Type B pancreatic cell (in vitro differentiated cells): ENCODE measurements around the gene GJB2. TPM values are rescaled to one million over a fixed set of nuclear protein-coding genes. Genes with fewer than 3 reads are reported as not detected.

Source experiments
- DNase-seq: peaks from one replicate; pipeline ENCODE4 v3.0.0; 2021; ENCODE audit warnings: mixed read lengths; ENCODE audit not compliant: unreplicated experiment; ENCODE audit errors: extremely low spot score
- H3K27ac Mint-ChIP-seq: 2 replicates; pipeline ENCODE4 v1.8.0; 2021; ENCODE audit warnings: mild to moderate bottlenecking, mixed read lengths
- H3K27me3 Mint-ChIP-seq: 2 replicates; pipeline ENCODE4 v1.8.0; 2021; ENCODE audit warnings: mixed read lengths
- H3K36me3 Mint-ChIP-seq: 2 replicates; pipeline ENCODE4 v1.8.0; 2021; ENCODE audit warnings: mixed read lengths
- H3K4me1 Mint-ChIP-seq: one replicate; pipeline ENCODE4 v1.8.0; 2021; ENCODE audit warnings: mixed read lengths; ENCODE audit not compliant: unreplicated experiment
- H3K4me3 Mint-ChIP-seq: 2 replicates; pipeline ENCODE4 v1.8.0; 2021; ENCODE audit warnings: mild to moderate bottlenecking, mixed read lengths
- H3K9me3 Mint-ChIP-seq: 2 replicates; pipeline ENCODE4 v1.8.0; 2021; ENCODE audit warnings: mixed read lengths
- CTCF ChIP-seq: fragments of 200-600 bp; sonication (generic); conservative IDR thresholded peaks from 2 replicates; pipeline ENCODE4 v1.5.0; 2021; ENCODE audit warnings: antibody characterized with exemption, mild to moderate bottlenecking
- total RNA-seq: library from RNA; stranded (reverse); gene quantifications from 2 replicates; pipeline ENCODE4 v1.2.1, GENCODE V29; 2021; ENCODE audit warnings: low replicate concordance

Gene GJB2
- total RNA-seq, 1 donor from 2014 or later: 14.3 TPM

- Mint-ChIP-seq H3K9me3 (no peaks in the 10 kb centered on the region), H3K4me1 (peaks cover 10% of the 10 kb centered on the region), H3K4me3 (no peak overlapping the region), H3K36me3 (no peaks in the 10 kb centered on the region), H3K27me3 (peaks cover 37% of the 10 kb centered on the region), H3K27ac (no peak overlapping the region)
- TF ChIP-seq CTCF: no peak
- DNase-seq: peak; percentile 58
These were observed 46.4 kb downstream of the GJB2 start for GRCh38 chr13:20146381-20146780.

- Mint-ChIP-seq H3K9me3 (no peaks in the 10 kb centered on the region), H3K4me1 (peaks cover 11% of the 10 kb centered on the region), H3K27me3 (peaks cover 42% of the 10 kb centered on the region), H3K27ac (no peak overlapping the region), H3K4me3 (no peak overlapping the region), H3K36me3 (no peaks in the 10 kb centered on the region)
- peak; percentile 36 for DNase-seq
- TF ChIP-seq CTCF: no peak
These were observed 47.2 kb downstream of the GJB2 start for GRCh38 chr13:20145521-20145920.

GRCh38 chr13:20144141-20144850 is 48.4 kb downstream of the GJB2 start:
- Mint-ChIP-seq H3K27me3 (peaks cover 34% of the 10 kb centered on the region), H3K27ac (no peak overlapping the region), H3K9me3 (no peaks in the 10 kb centered on the region), H3K4me1 (peaks cover 11% of the 10 kb centered on the region), H3K4me3 (no peak overlapping the region), H3K36me3 (no peaks in the 10 kb centered on the region)
- no peak for TF ChIP-seq CTCF
- DNase-seq: peak; percentile 43

GRCh38 chr13:20142927-20143480 is 49.7 kb downstream of the GJB2 start:
- Mint-ChIP-seq H3K4me1 (peaks cover 11% of the 10 kb centered on the region), H3K27me3 (peaks cover 36% of the 10 kb centered on the region), H3K27ac (no peak overlapping the region), H3K36me3 (no peaks in the 10 kb centered on the region), H3K4me3 (no peak overlapping the region), H3K9me3 (no peaks in the 10 kb centered on the region)
- TF ChIP-seq CTCF: no peak
- DNase-seq: peak; percentile 52

GRCh38 chr13:20142023-20142926 is 50.5 kb downstream of the GJB2 start:
- Mint-ChIP-seq H3K36me3 (no peaks in the 10 kb centered on the region), H3K27ac (no peak overlapping the region), H3K4me3 (no peak overlapping the region), H3K9me3 (no peaks in the 10 kb centered on the region), H3K27me3 (peaks cover 39% of the 10 kb centered on the region), H3K4me1 (peaks cover 10% of the 10 kb centered on the region)
- TF ChIP-seq CTCF: no peak
- DNase-seq: peak; percentile 67
